Smooth muscle cell (in vitro differentiated cells): ENCODE results near the gene TNFAIP6. TPM values are rescaled to one million over a fixed set of nuclear protein-coding genes. Genes with fewer than 3 reads are reported as not detected.
"Not testable (repeated sequence)": the region's sequence is repeated elsewhere in the genome, so short reads cannot be mapped to it uniquely, and the experiment has no call there.

Experiments used
- DNase-seq: peaks from one replicate; lab custom pipeline; 2025; ENCODE audit not compliant: unreplicated experiment; lab: John Stamatoyannopoulos, UW
- H2AFZ ChIP-seq: fragments of 200-600 bp; sonication (generic); 2 replicates; pipeline ENCODE4 v1.6.0; 2016; ENCODE audit warnings: antibody characterized with exemption, low read depth, mild to moderate bottlenecking
- H3F3A ChIP-seq: fragments of 200-600 bp; sonication (generic); 2 replicates; pipeline ENCODE4 v1.6.0; 2017; ENCODE audit warnings: antibody characterized with exemption, low read depth
- H3K27ac ChIP-seq: fragments of 200-600 bp; sonication (generic); 2 replicates; pipeline ENCODE4 v1.5.1; 2016; ENCODE audit warnings: low read depth, mild to moderate bottlenecking
- H3K27me3 ChIP-seq: fragments of 200-600 bp; sonication (generic); 2 replicates; pipeline ENCODE4 v1.6.1; 2016; ENCODE audit warnings: low read depth, mild to moderate bottlenecking
- H3K36me3 ChIP-seq: fragments of 200-600 bp; sonication (generic); 2 replicates; pipeline ENCODE4 v1.5.1; 2016; ENCODE audit warnings: low read depth
- H3K4me1 ChIP-seq: fragments of 200-600 bp; sonication (generic); 2 replicates; pipeline ENCODE4 v1.5.1; 2016; ENCODE audit warnings: low read depth
- H3K4me2 ChIP-seq: fragments of 200-600 bp; sonication (generic); 2 replicates; pipeline ENCODE4 v1.6.0; 2016; ENCODE audit warnings: mild to moderate bottlenecking
- H3K4me3 ChIP-seq: fragments of 200-600 bp; sonication (generic); 2 replicates; pipeline ENCODE4 v1.5.1; 2016; ENCODE audit warnings: mild to moderate bottlenecking
- H3K79me2 ChIP-seq: fragments of 200-600 bp; sonication (generic); 2 replicates; pipeline ENCODE4 v1.6.0; 2016; ENCODE audit warnings: low read depth, mild to moderate bottlenecking
- H3K9ac ChIP-seq: fragments of 200-600 bp; sonication (generic); 2 replicates; pipeline ENCODE4 v1.6.0; 2016; ENCODE audit warnings: low read depth
- H3K9me3 ChIP-seq: fragments of 200-600 bp; sonication (generic); replicated peaks from 2 replicates; pipeline ENCODE4 v1.5.1; 2016; ENCODE audit warnings: low read depth
- H4K20me1 ChIP-seq: fragments of 200-600 bp; sonication (generic); 2 replicates; pipeline ENCODE4 v1.6.0; 2016; ENCODE audit warnings: low read depth
- CTCF ChIP-seq: fragments of 200-600 bp; sonication (generic); IDR thresholded peaks from 2 replicates; pipeline ENCODE4 v1.5.1; 2017; ENCODE audit warnings: borderline replicate concordance, mild to moderate bottlenecking, antibody characterized with exemption; ENCODE audit not compliant: insufficient read depth, poor library complexity, severe bottlenecking
- WGBS: methylation state at CpG from one replicate; pipeline ENCODE4 v1.1.7; 2016; ENCODE audit warnings: low lambda C conversion rate; 5-methylcytosine and 5-hydroxymethylcytosine counted together
- polyA plus RNA-seq: library from polyadenylated mRNA; unstranded; fragments of >200 nt; fragmentation: Nextera tagmentation; extraction: Ambion mirVana; gene quantifications from 2 replicates; pipeline ENCODE4 v1.2.1, GENCODE V29; 2016
- total RNA-seq: library from RNA; depleted of rRNA; stranded (reverse); fragments of >200 nt; gene quantifications from 2 replicates; pipeline ENCODE4 v1.2.3, GENCODE V29; 2014

Gene TNFAIP6, protein sequence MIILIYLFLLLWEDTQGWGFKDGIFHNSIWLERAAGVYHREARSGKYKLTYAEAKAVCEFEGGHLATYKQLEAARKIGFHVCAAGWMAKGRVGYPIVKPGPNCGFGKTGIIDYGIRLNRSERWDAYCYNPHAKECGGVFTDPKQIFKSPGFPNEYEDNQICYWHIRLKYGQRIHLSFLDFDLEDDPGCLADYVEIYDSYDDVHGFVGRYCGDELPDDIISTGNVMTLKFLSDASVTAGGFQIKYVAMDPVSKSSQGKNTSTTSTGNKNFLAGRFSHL
- total RNA-seq (38.4 and 49.1 TPM in 2 replicates), polyA plus RNA-seq (33.0 and 38.2 TPM in 2 replicates)

DNA sequence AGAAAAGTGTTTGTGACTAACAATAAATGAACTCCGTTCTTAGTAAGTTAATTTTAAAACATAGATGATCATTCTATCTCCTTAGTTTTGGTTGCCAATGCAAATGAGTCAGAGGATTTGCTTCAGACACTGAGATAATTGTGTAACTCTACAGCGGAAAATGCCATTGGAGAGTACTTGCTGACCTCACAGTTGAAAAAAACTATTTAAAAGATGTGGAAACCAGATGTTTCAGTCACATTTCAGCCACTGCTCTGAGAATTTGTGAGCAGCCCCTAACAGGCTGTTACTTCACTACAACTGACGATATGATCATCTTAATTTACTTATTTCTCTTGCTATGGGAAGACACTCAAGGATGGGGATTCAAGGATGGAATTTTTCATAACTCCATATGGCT is at the start of gene TNFAIP6:
Gene TNFAIP6 (plus strand): TSS at position 234 of the 400 bp plus-strand sequence. CDS start 75 bp downstream, at position 309.
- Histone ChIP-seq H4K20me1 (no peaks in the 10 kb centered on the region), H3K9ac (peak within 1 kb of the TSS; percentile 78), H3K4me1 (peaks cover 6% of the 10 kb centered on the region), H3K4me2 (peak within 1 kb of the TSS; percentile 94), H3K4me3 (peak within 1 kb of the TSS; percentile 51), H3K27me3 (no peaks in the 10 kb centered on the region), H2AFZ (peak within 1 kb of the TSS; percentile 18), H3K36me3 (no peaks in the 10 kb centered on the region), H3K9me3 (no peaks in the 10 kb centered on the region), H3F3A (no peaks in the 10 kb centered on the region), H3K79me2 (peaks cover 28% of the 10 kb centered on the region), H3K27ac (peak within 1 kb of the TSS; percentile 88)
- DNase-seq = no peak
- TF ChIP-seq CTCF = no peak
- 13% methylated on average over 3 of the region's 3 CpGs for WGBS

- 92% methylated on average over 6 of the region's 6 CpGs for WGBS
These were observed 47.1 kb upstream of the TNFAIP6 start for GRCh38 chr2:151310313-151310712.

GRCh38 chr2:151312440-151312839 is 45.0 kb upstream of the TNFAIP6 start:
- 94% methylated on average over 6 of the region's 6 CpGs for WGBS
- H3K4me1 ChIP-seq = not testable (repeated sequence)

More at GRCh38 chr2:151310313-151310712, 47.1 kb upstream of the TNFAIP6 start:
- H3K4me2 ChIP-seq, H3K9ac ChIP-seq, H3K9me3 ChIP-seq, DNase-seq, H3F3A ChIP-seq, H3K4me3 ChIP-seq, H3K27me3 ChIP-seq, H3K79me2 ChIP-seq, H4K20me1 ChIP-seq, H3K36me3 ChIP-seq, H3K27ac ChIP-seq, H3K4me1 ChIP-seq, H2AFZ ChIP-seq: not testable (repeated sequence)

DNA sequence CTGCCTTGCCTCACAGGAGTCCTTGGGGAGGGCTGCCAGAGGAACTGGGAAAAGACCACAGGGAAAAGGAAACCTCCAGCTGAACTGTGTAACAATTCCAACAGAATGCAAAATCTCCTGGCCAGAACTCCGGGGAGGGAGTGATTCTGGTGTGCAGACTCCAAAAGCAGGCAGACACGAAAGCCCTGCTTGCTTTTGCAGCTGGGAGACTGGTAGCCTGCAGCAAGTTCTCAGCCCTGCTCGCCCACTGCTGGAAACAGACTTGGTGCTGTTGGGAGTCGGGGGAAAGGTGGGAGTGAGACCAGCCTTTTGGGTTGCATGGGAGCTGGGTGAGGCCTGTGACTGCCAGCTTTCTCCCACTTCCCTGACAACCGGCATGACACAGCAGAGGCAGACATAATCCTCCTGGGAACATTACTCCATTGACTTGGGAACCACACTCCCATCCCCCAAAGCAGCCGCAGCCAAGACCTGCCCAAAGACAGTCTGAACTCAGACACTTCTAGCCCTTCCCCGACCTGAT is 42.0 kb upstream of the TNFAIP6 start:
- Histone ChIP-seq H3K4me3 (no peak overlapping the region), H3K79me2 (no peaks in the 10 kb centered on the region), H3K9ac (peak overlapping the region; percentile 13), H3K27me3 (no peaks in the 10 kb centered on the region), H3K36me3 (no peaks in the 10 kb centered on the region), H4K20me1 (no peaks in the 10 kb centered on the region), H3K4me2 (peak overlapping the region; percentile 58), H3K4me1 (peaks cover 9% of the 10 kb centered on the region), H2AFZ (peak overlapping the region; percentile 80), H3K9me3 (no peaks in the 10 kb centered on the region), H3F3A (no peaks in the 10 kb centered on the region), H3K27ac (peak overlapping the region; percentile 75)
- DNase-seq = no peak
- 47% methylated on average over 6 of the region's 7 CpGs for whole genome bisulfite sequencing
- no peak for TF ChIP-seq CTCF

More at GRCh38 chr2:151312440-151312839, 45.0 kb upstream of the TNFAIP6 start:
- not testable (repeated sequence) for H3K4me3 ChIP-seq, H3K9me3 ChIP-seq, H3K27me3 ChIP-seq, H3K4me2 ChIP-seq, H4K20me1 ChIP-seq, DNase-seq, H2AFZ ChIP-seq, H3F3A ChIP-seq, H3K9ac ChIP-seq, H3K79me2 ChIP-seq, H3K36me3 ChIP-seq, H3K27ac ChIP-seq
